ENCODE measurements around the gene LSP1. TPM values are rescaled to one million over a fixed set of nuclear protein-coding genes. Genes with fewer than 3 reads are reported as not detected.

Gene LSP1
- total and polyA plus RNA-seq, 8 donors: 2.4 to 26.8 (median 9.9) TPM

GRCh38 chr11:1866226-1866625 lies 13.3 kb downstream of the LSP1 start:
- no peak for TF ChIP-seq CTCF (IDR thresholded peaks at IDR 0.05)
- Histone ChIP-seq H3K4me1 (peaks cover 14 to 33% (median 17%) of the 10 kb centered on the region in 3 donors), H3K27me3 (no peaks in the 10 kb centered on the region), H3K4me3 (no peak overlapping the region), H3K36me3 (no peaks in the 10 kb centered on the region), H3K27ac (no peak overlapping the region), H3K9me3 (no peaks in the 10 kb centered on the region)
- intact Hi-C loops (cut with DNase I): no loop called here
- ATAC-seq: no peak
- FAIRE-seq: no peak
- DNase-seq: peak in 3 of 6 donors; percentile 29 to 69 (median 56)
- WGBS, 2 donors: 89 to 96% methylated on average over 8 of the region's 8 CpGs

DNA sequence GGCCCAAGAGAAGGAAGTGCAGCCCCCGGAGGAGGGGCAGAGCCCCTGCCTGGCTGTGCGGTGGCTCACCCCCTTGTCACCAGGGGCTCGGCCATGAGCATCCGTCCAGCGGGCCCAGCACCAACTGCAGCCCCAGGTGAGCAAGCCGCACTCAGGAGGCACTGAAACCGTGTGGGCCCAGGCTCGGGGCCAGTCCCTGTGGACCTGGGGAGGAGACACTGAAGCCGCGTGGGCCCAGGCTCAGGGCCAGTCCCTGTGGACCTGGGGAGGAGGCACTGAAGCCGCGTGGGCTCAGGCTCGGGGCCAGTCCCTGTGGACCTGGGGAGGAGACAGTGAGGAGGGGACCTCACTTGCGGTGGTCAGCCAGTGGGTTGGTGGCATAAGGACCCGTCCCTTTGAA lies 13.9 kb downstream of the LSP1 start:
- Histone ChIP-seq H3K9me3 (no peaks in the 10 kb centered on the region), H3K4me1 (peaks cover 14 to 33% (median 17%) of the 10 kb centered on the region in 3 donors), H3K27me3 (no peaks in the 10 kb centered on the region), H3K4me3 (no peak overlapping the region), H3K36me3 (no peaks in the 10 kb centered on the region), H3K27ac (no peak overlapping the region)
- ATAC-seq (no peak), DNase-seq (peak in 2 of 6 donors; percentile 29 to 67), FAIRE-seq (no peak)
- no peak for TF ChIP-seq CTCF (IDR thresholded peaks at IDR 0.05)
- WGBS, 2 donors: 86 to 87% methylated on average over 12 to 15 of the region's 15 CpGs
- intact Hi-C loops (cut with DNase I): no loop called here

GRCh38 chr11:1867381-1867780 lies 14.5 kb downstream of the LSP1 start:
- no peaks in the 10 kb centered on the region for H3K27me3 ChIP-seq
- no peak for TF ChIP-seq CTCF (IDR thresholded peaks at IDR 0.05)
- intact Hi-C loops (cut with DNase I): no loop called here
- H3K9me3 ChIP-seq: no peaks in the 10 kb centered on the region
- H3K36me3 ChIP-seq: no peaks in the 10 kb centered on the region
- DNase-seq (peak in 2 of 6 donors; percentile 22 to 50), ATAC-seq (no peak), FAIRE-seq (no peak)
- H3K4me1 ChIP-seq: peaks cover 14 to 33% (median 17%) of the 10 kb centered on the region in 3 donors
- H3K27ac ChIP-seq: no peak overlapping the region
- no peak overlapping the region for H3K4me3 ChIP-seq
- 60 to 77% methylated on average over 8 of the region's 8 CpGs for WGBS, 2 donors

DNA sequence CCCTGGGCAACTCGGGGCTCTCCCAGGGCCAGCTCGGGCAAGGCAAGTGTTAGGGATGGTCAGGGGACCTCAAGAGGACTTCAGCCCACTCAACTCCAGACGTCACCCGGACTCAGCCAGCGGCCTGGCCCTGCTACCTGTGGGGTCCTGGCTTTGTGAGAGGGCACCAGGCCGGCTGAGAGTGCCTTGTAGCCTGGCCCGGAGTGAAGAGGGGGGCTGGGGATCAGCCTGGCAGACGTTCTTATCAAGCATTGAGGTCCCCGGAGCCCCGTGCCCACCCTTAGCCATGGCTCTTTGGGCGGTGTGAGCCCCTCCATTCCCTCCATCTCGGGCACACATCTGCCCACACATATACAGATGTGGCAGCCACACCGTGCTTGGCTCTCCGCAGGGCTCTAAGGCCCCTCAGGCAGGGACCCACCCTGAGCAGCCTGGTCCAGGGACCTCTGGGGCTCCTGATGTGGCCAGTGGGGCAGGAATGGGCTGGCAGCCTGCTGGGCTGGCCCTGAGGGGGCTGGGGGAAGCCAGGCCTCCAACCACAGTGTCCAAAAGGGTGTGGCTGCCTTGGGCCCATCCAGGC lies 15.3 kb downstream of the LSP1 start:
- Histone ChIP-seq H3K9me3 (no peaks in the 10 kb centered on the region), H3K4me1 (peaks cover 11 to 27% (median 15%) of the 10 kb centered on the region in 3 donors), H3K27ac (no peak overlapping the region), H3K27me3 (no peaks in the 10 kb centered on the region), H3K36me3 (no peaks in the 10 kb centered on the region), H3K4me3 (no peak overlapping the region)
- ATAC-seq (no peak), FAIRE-seq (no peak), DNase-seq (peak in 2 of 6 donors; percentile 34 to 75)
- WGBS, 2 donors: 83 to 92% methylated on average over 14 of the region's 14 CpGs
- TF ChIP-seq CTCF (IDR thresholded peaks at IDR 0.05): no peak
- intact Hi-C loops (cut with DNase I): no loop called here

- Histone ChIP-seq H3K36me3 (no peaks in the 10 kb centered on the region), H3K4me1 (peaks cover 5 to 20% (median 9%) of the 10 kb centered on the region in 3 donors), H3K27me3 (no peaks in the 10 kb centered on the region), H3K9me3 (no peaks in the 10 kb centered on the region), H3K4me3 (no peak overlapping the region), H3K27ac (no peak overlapping the region)
- TF ChIP-seq CTCF (IDR thresholded peaks at IDR 0.05): no peak
- 82 to 86% methylated on average over 25 of the region's 25 CpGs for WGBS, 2 donors
- no peak for FAIRE-seq
- peak in 2 of 6 donors; percentile 40 to 54 for DNase-seq
- intact Hi-C loops (cut with DNase I): no loop called here
- no peak for ATAC-seq
These were observed 15.9 kb downstream of the LSP1 start for GRCh38 chr11:1868636-1869291.
